ENCODE data around the gene ZNF286A.
"Not testable (repeated sequence)": the region's sequence is repeated elsewhere in the genome, so short reads cannot be mapped to it uniquely, and the experiment has no call there.

The ZNF286A gene

DNA sequence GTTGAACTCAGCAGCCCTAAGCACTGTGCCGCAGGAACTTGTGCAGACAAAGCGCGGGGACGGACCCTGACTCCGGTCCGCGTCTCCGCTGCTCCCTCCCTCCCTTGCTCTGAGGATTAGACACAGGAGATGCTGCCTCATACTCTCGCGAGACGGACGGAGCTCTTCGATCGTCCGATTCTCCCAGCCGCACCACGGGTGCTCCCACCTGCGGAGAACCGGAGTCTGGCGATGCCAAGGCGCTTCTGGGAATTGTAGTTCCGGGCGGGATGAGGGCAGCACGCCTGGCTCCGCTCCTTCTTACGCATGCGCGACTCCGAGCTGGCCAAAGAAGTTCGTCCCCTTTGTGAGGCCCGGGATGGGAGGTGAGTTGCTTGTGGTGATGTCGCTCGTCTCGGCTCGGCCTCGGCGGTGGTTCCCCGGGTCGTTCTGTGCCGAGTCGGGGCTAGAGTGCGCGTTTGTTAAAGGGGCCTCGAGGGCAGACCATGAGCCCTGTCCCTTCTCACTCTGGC, at the start of gene ZNF286A:
ZNF286A (plus strand) TSS at position 340 of the 512 bp plus-strand sequence. CDS start 578 bp downstream, outside the sequence.
- Mint-ChIP-seq H3K4me3 (peak within 1 kb of the TSS; percentile 95), H3K27ac (peak within 1 kb of the TSS; percentile 89)
- H3K9me3 Mint-ChIP-seq, H3K36me3 Mint-ChIP-seq, H3K27me3 Mint-ChIP-seq, H3K4me1 Mint-ChIP-seq: not testable (repeated sequence)
- DNase-seq (ENCODE audit: low spot score in 2 of 2) (peak; percentile 76 to 79), ATAC-seq (ENCODE audit: low read depth) (peak; percentile 87)

- Mint-ChIP-seq H3K9me3 (no peaks in the 10 kb centered on the region), H3K4me3 (no peak overlapping the region), H3K27me3 (no peaks in the 10 kb centered on the region), H3K36me3 (peaks cover 8% of the 10 kb centered on the region), H3K4me1 (no peaks in the 10 kb centered on the region), H3K27ac (no peak overlapping the region)
- no peak for DNase-seq (ENCODE audit: low spot score in 2 of 2)
- ATAC-seq (ENCODE audit: low read depth) = no peak
These were observed 49.6 kb upstream of the ZNF286A start for GRCh38 chr17:15649861-15650421.

GRCh38 chr17:15650741-15651582, 48.6 kb upstream of the ZNF286A start:
- peaks cover 8% of the 10 kb centered on the region for H3K36me3 Mint-ChIP-seq
- H3K27ac Mint-ChIP-seq = no peak overlapping the region
- ATAC-seq (ENCODE audit: low read depth) = no peak
- no peaks in the 10 kb centered on the region for H3K9me3 Mint-ChIP-seq
- no peak overlapping the region for H3K4me3 Mint-ChIP-seq
- DNase-seq (ENCODE audit: low spot score in 2 of 2) = no peak
- no peaks in the 10 kb centered on the region for H3K27me3 Mint-ChIP-seq
- no peaks in the 10 kb centered on the region for H3K4me1 Mint-ChIP-seq

DNA sequence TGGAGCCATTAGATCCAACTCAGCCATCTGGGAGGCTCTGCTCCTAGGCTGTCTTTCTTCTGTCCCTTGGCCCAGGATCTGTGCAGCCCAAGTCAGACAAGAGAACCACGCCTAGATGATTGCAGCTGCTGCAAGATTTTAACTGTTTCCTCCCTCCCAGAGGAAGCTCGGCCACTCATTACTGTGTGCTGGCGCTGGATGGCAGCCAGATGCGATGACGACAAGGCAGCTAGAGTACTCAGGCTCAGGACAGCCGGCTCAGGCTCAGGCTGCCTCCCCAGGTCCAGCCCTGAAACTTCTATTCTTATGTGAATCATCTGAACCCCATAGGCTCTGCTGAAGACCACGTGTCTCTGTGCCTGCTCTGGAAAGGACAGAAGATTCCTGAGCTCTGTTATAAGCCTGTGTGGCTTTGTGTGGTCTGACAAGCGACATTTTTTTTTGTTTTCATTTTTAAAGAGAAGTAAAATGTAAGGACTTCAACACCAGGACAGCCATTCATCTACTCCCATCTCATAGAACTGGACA, 47.9 kb upstream of the ZNF286A start:
- ATAC-seq (ENCODE audit: low read depth) (no peak), DNase-seq (ENCODE audit: low spot score in 2 of 2) (no peak)
- Mint-ChIP-seq H3K27ac (no peak overlapping the region), H3K4me3 (no peak overlapping the region), H3K4me1 (no peaks in the 10 kb centered on the region), H3K27me3 (no peaks in the 10 kb centered on the region), H3K9me3 (no peaks in the 10 kb centered on the region), H3K36me3 (peaks cover 13% of the 10 kb centered on the region)

DNA sequence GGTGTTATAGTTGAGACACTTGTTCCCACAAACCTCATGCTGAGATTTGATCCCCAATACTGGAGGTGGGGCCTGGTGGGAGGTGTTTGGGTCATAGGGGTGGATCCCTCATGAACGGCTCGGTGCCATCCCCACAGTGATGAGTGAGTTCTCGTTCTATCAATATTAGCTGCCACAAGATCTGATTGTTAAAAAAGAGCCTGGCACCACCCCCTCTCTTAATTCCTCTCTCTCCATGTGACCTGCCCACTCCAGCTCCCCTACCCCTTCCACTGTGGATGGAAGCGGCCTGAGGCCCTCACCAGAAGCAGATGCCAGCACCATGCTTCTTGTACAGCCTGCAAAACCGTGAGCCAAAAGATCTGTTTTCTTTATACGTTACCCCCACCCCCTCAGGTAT, 46.6 kb upstream of the ZNF286A start:
- Mint-ChIP-seq H3K27ac (no peak overlapping the region), H3K36me3 (peaks cover 16% of the 10 kb centered on the region), H3K27me3 (no peaks in the 10 kb centered on the region), H3K4me3 (no peak overlapping the region), H3K9me3 (no peaks in the 10 kb centered on the region), H3K4me1 (no peaks in the 10 kb centered on the region)
- DNase-seq (ENCODE audit: low spot score in 2 of 2) (no peak), ATAC-seq (ENCODE audit: low read depth) (no peak)

DNA sequence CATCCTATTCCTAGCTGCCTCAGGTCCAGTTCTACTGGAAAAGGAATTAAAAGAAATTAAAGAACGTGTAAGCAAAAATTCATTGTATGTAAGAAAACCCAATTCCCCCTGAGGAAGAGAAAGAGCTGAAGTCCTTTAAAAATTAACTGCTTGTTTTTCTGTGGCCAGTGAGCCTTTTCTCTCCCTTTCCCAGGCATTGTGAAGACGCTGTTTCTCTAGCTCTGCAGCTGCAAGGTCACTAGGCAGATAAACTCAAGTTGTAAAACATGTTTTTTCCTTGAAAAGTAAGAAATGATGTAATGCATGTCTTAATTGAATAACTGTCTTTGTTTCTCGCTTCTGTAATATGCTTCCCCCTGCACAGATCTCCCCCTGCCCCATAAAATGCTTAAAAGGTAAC, 45.2 kb upstream of the ZNF286A start:
- ATAC-seq (ENCODE audit: low read depth); H3K27me3 Mint-ChIP-seq; H3K27ac Mint-ChIP-seq; H3K4me1 Mint-ChIP-seq; H3K9me3 Mint-ChIP-seq; DNase-seq (ENCODE audit: low spot score in 2 of 2); H3K4me3 Mint-ChIP-seq: not testable (repeated sequence)
- peaks cover 16% of the 10 kb centered on the region for H3K36me3 Mint-ChIP-seq

GRCh38 chr17:15654886-15655561, 44.5 kb upstream of the ZNF286A start:
- Mint-ChIP-seq H3K4me1 (no peaks in the 10 kb centered on the region), H3K27ac (no peak overlapping the region), H3K4me3 (no peak overlapping the region), H3K27me3 (no peaks in the 10 kb centered on the region), H3K36me3 (peaks cover 16% of the 10 kb centered on the region), H3K9me3 (no peaks in the 10 kb centered on the region)
- DNase-seq (ENCODE audit: low spot score in 2 of 2) (no peak), ATAC-seq (ENCODE audit: low read depth) (no peak)

DNA sequence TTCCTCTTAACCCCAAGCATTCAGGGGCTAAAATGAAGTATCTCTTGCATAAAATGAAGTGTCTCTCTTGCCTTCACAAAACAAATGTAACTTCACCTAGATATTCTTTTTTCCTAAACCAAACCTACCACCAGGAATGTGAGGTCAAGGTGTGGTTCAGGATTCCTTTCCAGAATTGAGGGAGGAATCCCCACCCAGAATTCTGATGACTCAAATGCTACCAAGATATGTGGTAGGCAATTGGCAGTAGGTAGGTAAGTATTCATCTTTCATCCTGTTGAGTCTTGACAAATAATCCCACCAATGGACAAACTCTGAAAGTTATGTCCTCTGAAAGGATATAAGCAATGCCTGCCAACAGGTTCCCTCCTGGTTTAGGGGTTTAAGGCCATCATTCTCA, 41.7 kb upstream of the ZNF286A start:
- ATAC-seq (ENCODE audit: low read depth) = no peak
- Mint-ChIP-seq H3K36me3 (peaks cover 21% of the 10 kb centered on the region), H3K27ac (no peak overlapping the region)

GRCh38 chr17:15658296-15658695, 41.3 kb upstream of the ZNF286A start:
- no peaks in the 10 kb centered on the region for H3K27me3 Mint-ChIP-seq
- peaks cover 18% of the 10 kb centered on the region for H3K36me3 Mint-ChIP-seq
- H3K9me3 Mint-ChIP-seq = no peaks in the 10 kb centered on the region
- ATAC-seq (ENCODE audit: low read depth) = no peak
- DNase-seq (ENCODE audit: low spot score in 2 of 2) = no peak
- H3K4me3 Mint-ChIP-seq = no peak overlapping the region
- no peak overlapping the region for H3K27ac Mint-ChIP-seq
- H3K4me1 Mint-ChIP-seq = peaks cover 6% of the 10 kb centered on the region

More for the DNA sequence above, 41.7 kb upstream of the ZNF286A start:
- no peaks in the 10 kb centered on the region for H3K27me3 Mint-ChIP-seq
- no peak overlapping the region for H3K4me3 Mint-ChIP-seq
- no peak for DNase-seq (ENCODE audit: low spot score in 2 of 2)
- no peaks in the 10 kb centered on the region for H3K9me3 Mint-ChIP-seq
- peaks cover 6% of the 10 kb centered on the region for H3K4me1 Mint-ChIP-seq

GRCh38 chr17:15659236-15659635, 40.3 kb upstream of the ZNF286A start:
- H3K4me1 Mint-ChIP-seq = peaks cover 6% of the 10 kb centered on the region
- no peak overlapping the region for H3K4me3 Mint-ChIP-seq
- ATAC-seq (ENCODE audit: low read depth) (no peak), DNase-seq (ENCODE audit: low spot score in 2 of 2) (no peak)
- H3K27me3 Mint-ChIP-seq = no peaks in the 10 kb centered on the region
- H3K9me3 Mint-ChIP-seq = no peaks in the 10 kb centered on the region
- no peak overlapping the region for H3K27ac Mint-ChIP-seq
- H3K36me3 Mint-ChIP-seq = peaks cover 19% of the 10 kb centered on the region

- DNase-seq (ENCODE audit: low spot score in 2 of 2) = no peak
- H3K27ac Mint-ChIP-seq = no peak overlapping the region
- H3K4me3 Mint-ChIP-seq = no peak overlapping the region
- no peaks in the 10 kb centered on the region for H3K9me3 Mint-ChIP-seq
- peaks cover 6% of the 10 kb centered on the region for H3K4me1 Mint-ChIP-seq
- H3K36me3 Mint-ChIP-seq = peaks cover 22% of the 10 kb centered on the region
- no peak for ATAC-seq (ENCODE audit: low read depth)
- no peaks in the 10 kb centered on the region for H3K27me3 Mint-ChIP-seq
These were observed 39.9 kb upstream of the ZNF286A start for GRCh38 chr17:15659663-15660062.

DNA sequence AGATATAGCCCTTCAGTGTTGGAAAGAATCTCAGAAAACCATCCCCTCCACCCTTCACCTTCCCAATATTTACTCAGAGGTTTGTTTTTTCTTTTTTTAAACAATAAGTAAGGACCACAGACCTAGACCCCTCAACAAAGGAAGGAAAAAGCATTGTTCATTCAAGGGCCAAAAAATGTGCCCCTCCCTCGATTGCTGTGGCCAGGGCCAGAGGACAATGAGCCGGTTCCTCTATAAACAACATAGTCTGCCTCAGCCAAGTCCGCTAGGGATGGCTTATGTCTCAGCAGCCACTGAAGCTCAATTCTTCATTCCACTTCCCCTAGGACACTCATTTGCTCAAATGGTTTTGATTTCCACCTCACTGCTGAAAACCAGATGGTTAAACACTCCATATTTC, 39.5 kb upstream of the ZNF286A start:
- Mint-ChIP-seq H3K36me3 (peaks cover 22% of the 10 kb centered on the region), H3K4me1 (peaks cover 6% of the 10 kb centered on the region), H3K9me3 (no peaks in the 10 kb centered on the region), H3K27ac (no peak overlapping the region), H3K4me3 (no peak overlapping the region), H3K27me3 (no peaks in the 10 kb centered on the region)
- DNase-seq (ENCODE audit: low spot score in 2 of 2) (no peak), ATAC-seq (ENCODE audit: low read depth) (no peak)

GRCh38 chr17:15662681-15663080, 36.9 kb upstream of the ZNF286A start:
- H3K9me3 Mint-ChIP-seq = no peaks in the 10 kb centered on the region
- peaks cover 6% of the 10 kb centered on the region for H3K4me1 Mint-ChIP-seq
- no peak for DNase-seq (ENCODE audit: low spot score in 2 of 2)
- ATAC-seq (ENCODE audit: low read depth) = no peak
- H3K27ac Mint-ChIP-seq = no peak overlapping the region
- H3K27me3 Mint-ChIP-seq = no peaks in the 10 kb centered on the region
- peaks cover 15% of the 10 kb centered on the region for H3K36me3 Mint-ChIP-seq
- H3K4me3 Mint-ChIP-seq = no peak overlapping the region

DNA sequence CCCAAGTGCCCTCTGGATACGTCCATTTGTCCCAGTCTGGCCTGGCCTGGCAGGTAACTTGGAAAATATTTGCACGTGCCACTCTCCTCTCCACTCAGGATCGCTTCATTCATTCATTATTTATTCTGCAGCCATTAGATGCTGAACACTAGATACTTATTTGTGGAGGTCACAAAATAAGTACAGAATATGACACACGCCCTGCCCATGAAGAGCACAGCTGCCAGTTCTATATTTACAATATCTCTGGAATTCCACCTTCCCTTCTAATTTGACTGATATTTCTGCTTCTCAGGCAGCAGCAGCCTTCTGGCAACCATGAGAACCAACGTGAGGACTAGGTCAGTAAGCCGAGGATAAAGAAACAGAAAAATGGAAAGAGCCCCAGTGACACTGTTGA, 36.4 kb upstream of the ZNF286A start:
- no peak for DNase-seq (ENCODE audit: low spot score in 2 of 2)
- Mint-ChIP-seq H3K36me3 (peaks cover 19% of the 10 kb centered on the region), H3K27me3 (no peaks in the 10 kb centered on the region), H3K4me1 (peaks cover 6% of the 10 kb centered on the region), H3K9me3 (no peaks in the 10 kb centered on the region), H3K27ac (no peak overlapping the region), H3K4me3 (no peak overlapping the region)
- ATAC-seq (ENCODE audit: low read depth) = no peak

Measured in memory B cell (primary cell).